Liver (tissue), 9 donors: ENCODE measurements around the gene VDR. TPM values are rescaled to one million over a fixed set of nuclear protein-coding genes. Genes with fewer than 3 reads are reported as not detected.

Experiments
- DNase-seq: peaks from one replicate; pipeline ENCODE4 v3.0.0-alpha.2; 2017; ENCODE audit warnings: low spot score
- H3K27ac ChIP-seq, 2 donors: one replicate each; pipeline ENCODE4 v1.7.0; 2013; ENCODE audit warnings: inconsistent platforms in 2 of 2, low read length in 2 of 2, control low read depth in 1 of 2, low read depth in 1 of 2, mild to moderate bottlenecking in 1 of 2
- H3K27me3 ChIP-seq, 4 donors: one replicate each; pipeline versions ENCODE4 v1.6.1 to v1.7.0; 2013; ENCODE audit warnings: low read length in 3 of 4, inconsistent platforms in 1 of 4, mild to moderate bottlenecking in 1 of 4, moderate library complexity in 1 of 4; ENCODE audit not compliant: control insufficient read depth in 4 of 4, insufficient read depth in 4 of 4
- H3K36me3 ChIP-seq, 4 donors: one replicate each; pipeline versions ENCODE4 v1.6.1 to v1.7.0; 2013; ENCODE audit warnings: low read length in 3 of 4, mild to moderate bottlenecking in 3 of 4, low read depth in 1 of 4, moderate library complexity in 1 of 4; ENCODE audit not compliant: control insufficient read depth in 4 of 4, insufficient read depth in 3 of 4
- H3K4me1 ChIP-seq, 4 donors: one replicate each; pipeline versions ENCODE4 v1.6.1 to v1.7.0; 2013; ENCODE audit warnings: low read length in 3 of 4, mild to moderate bottlenecking in 3 of 4, moderate library complexity in 1 of 4; ENCODE audit not compliant: control insufficient read depth in 4 of 4, insufficient read depth in 4 of 4
- H3K4me3 ChIP-seq, 3 donors: one replicate each; pipeline versions ENCODE4 v1.6.1 to v1.7.0; 2013; ENCODE audit warnings: low read length in 3 of 3, control low read depth in 1 of 3, low read depth in 1 of 3, mild to moderate bottlenecking in 1 of 3
- H3K9ac ChIP-seq, 2 donors: one replicate each; pipeline ENCODE4 v1.7.0; 2013; ENCODE audit warnings: low read length in 2 of 2, mild to moderate bottlenecking in 2 of 2, moderate library complexity in 2 of 2, control low read depth in 1 of 2, low read depth in 1 of 2
- H3K9me3 ChIP-seq, 4 donors: one replicate each; pipeline versions ENCODE4 v1.6.1 to v1.7.0; 2013; ENCODE audit warnings: low read length in 3 of 4; ENCODE audit not compliant: control insufficient read depth in 4 of 4
- ATF3 ChIP-seq: IDR thresholded peaks from 2 replicates; pipeline ENCODE4 v1.6.1; 2016; ENCODE audit warnings: antibody characterized with exemption
- CTCF ChIP-seq: fragments of 150-350 bp; IDR thresholded peaks from 2 replicates; pipeline ENCODE4 v1.5.1; 2017; ENCODE audit warnings: improper control_type of control experiment, low read depth, low read length; ENCODE audit not compliant: missing input control
- EGR1 ChIP-seq, 2 donors: IDR thresholded peaks; 2 replicates each; pipeline ENCODE4 v1.6.1; 2016 to 2018; ENCODE audit warnings: antibody characterized with exemption in 2 of 2, low read depth in 2 of 2
- FOXA2 ChIP-seq: IDR thresholded peaks from 2 replicates; pipeline ENCODE4 v1.6.1; 2016; ENCODE audit warnings: antibody characterized with exemption
- GABPA ChIP-seq, 2 donors: IDR thresholded peaks in 1 of 2; conservative IDR thresholded peaks in 1 of 2; 2 replicates each; pipeline ENCODE4 v1.6.1; 2016; ENCODE audit warnings: antibody characterized with exemption in 2 of 2, mild to moderate bottlenecking in 1 of 2, moderate library complexity in 1 of 2
- HNF4A ChIP-seq, 2 donors: conservative IDR thresholded peaks; 2 replicates each; pipeline ENCODE4 v1.6.1; 2016; ENCODE audit warnings: antibody characterized with exemption in 2 of 2, mild to moderate bottlenecking in 2 of 2
- RAD21 ChIP-seq, 2 donors: IDR thresholded peaks; 2 replicates each; pipeline ENCODE4 v1.6.1; 2016; ENCODE audit warnings: antibody characterized with exemption in 2 of 2, mild to moderate bottlenecking in 2 of 2
- REST ChIP-seq: IDR thresholded peaks from 2 replicates; pipeline ENCODE4 v1.6.1; 2016; ENCODE audit warnings: antibody characterized with exemption, mild to moderate bottlenecking
- SP1 ChIP-seq: IDR thresholded peaks from 2 replicates; pipeline ENCODE4 v1.6.1; 2018; ENCODE audit warnings: antibody characterized with exemption, mild to moderate bottlenecking
- TAF1 ChIP-seq: conservative IDR thresholded peaks from 2 replicates; pipeline ENCODE4 v1.6.1; 2016; ENCODE audit warnings: antibody characterized with exemption, mild to moderate bottlenecking
- YY1 ChIP-seq: IDR thresholded peaks from 2 replicates; pipeline ENCODE4 v1.6.1; 2016; ENCODE audit warnings: antibody characterized with exemption, mild to moderate bottlenecking
- ZBTB33 ChIP-seq: IDR thresholded peaks from 2 replicates; pipeline ENCODE4 v1.6.1; 2016; ENCODE audit warnings: antibody characterized with exemption
- WGBS: extraction: QIAGEN DNeasy Blood & Tissue Kit; methylation state at CpG from one replicate; pipeline ENCODE4 v1.1.7; 2013; 5-methylcytosine and 5-hydroxymethylcytosine counted together
- polyA plus RNA-seq, 2 donors: library from polyadenylated mRNA; stranded (reverse) in 1 of 2; unstranded in 1 of 2; fragments of 200-250 nt in 1 of 2; fragments of >200 nt in 1 of 2; fragmentation: Nextera tagmentation in 1 of 2; extraction: Ambion mirVana in 1 of 2; gene quantifications; one replicate each; pipeline versions ENCODE4 v1.2.1 to v1.2.3, GENCODE V29; 2013 to 2015
- total RNA-seq, 2 donors: library from RNA; depleted of rRNA; stranded (reverse); fragments of >200 nt; gene quantifications; one replicate each; pipeline ENCODE4 v1.2.3, GENCODE V29; 2014
- donor health status: healthy.
- donor health status: healthy.
- donor health status: healthy.
- donor health status: healthy.
- donor health status: healthy.

Gene VDR
- total and polyA plus RNA-seq, 4 donors = 0.25 to 0.47 (median 0.35) TPM

DNA sequence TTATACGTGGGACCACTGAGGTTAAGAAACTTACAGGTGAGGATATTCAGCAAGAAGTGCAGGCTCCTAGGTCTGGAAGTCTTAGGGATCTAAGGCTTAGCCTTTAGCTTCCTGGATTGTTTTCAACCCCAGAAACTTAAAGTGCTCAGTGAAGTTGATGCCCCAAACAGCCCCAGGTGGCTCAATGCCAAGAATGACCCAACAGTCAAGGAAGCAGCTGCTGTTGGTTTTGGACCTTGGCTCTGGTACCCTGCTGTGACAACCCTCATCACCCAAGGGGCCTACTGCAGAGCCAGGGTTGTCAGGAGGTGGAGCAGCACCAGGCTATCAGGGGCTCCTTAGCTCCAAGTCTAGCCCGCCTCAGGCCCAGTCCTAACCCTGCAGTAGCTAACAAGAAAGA is 36.8 kb downstream of the VDR start (continued):
- TF ChIP-seq REST (no peak), RAD21 (IDR thresholded peaks at IDR 0.05) (no peak), SP1 (no peak), ATF3 (no peak), TAF1 (no peak), YY1 (no peak)

GRCh38 chr12:47867495-47867941 is 37.3 kb downstream of the VDR start:
- TF ChIP-seq EGR1 (IDR thresholded peaks at IDR 0.05; ENCODE audit: low read depth in 2 of 2) (no peak), CTCF (no peak), HNF4A (conservative IDR thresholded peaks at IDR 0.05) (no peak), GABPA (IDR thresholded peaks at IDR 0.05 in 1 of 2, conservative IDR thresholded peaks at IDR 0.05 in 1 of 2) (no peak), ZBTB33 (no peak), FOXA2 (no peak), REST (no peak)
- Histone ChIP-seq H3K4me3 (no peak overlapping the region), H3K27me3 (no peaks in the 10 kb centered on the region), H3K36me3 (no peaks in the 10 kb centered on the region), H3K9me3 (no peaks in the 10 kb centered on the region), H3K27ac (no peak overlapping the region), H3K9ac (no peak overlapping the region), H3K4me1 (peaks cover 0 to 25% (median 19%) of the 10 kb centered on the region in 4 donors)
- DNase-seq = no peak
- WGBS = 82% methylated on average over 4 of the region's 4 CpGs
